HepG2 (cell line): Measurements from ENCODE around the gene ARHGAP31. TPM values are rescaled to one million over a fixed set of nuclear protein-coding genes. Genes with fewer than 3 reads are reported as not detected.

Experiments used
- ATAC-seq: fragments of 200-7000 bp; cut with Tn5 transposase; 3 replicates; pipeline ENCODE4 v1.9.1; 2020; ENCODE audit warnings: mild to moderate bottlenecking, moderate library complexity
- BruUV-seq: library from RNA; stranded (reverse); fragments of 400-500 nt; replicated peaks from 2 replicates; lab custom pipeline; 2021; lab: Mats Ljungman, UMichigan
- CTCF ChIA-PET: fragments of 300-600 bp; formaldehyde crosslinking; extraction: SDS; loops from one replicate; lab custom pipeline; 2021; ENCODE audit warnings: low total read pairs, inconsistent platforms, low intra/inter-chr PET ratio; lab: Yijun Ruan, JAX
- POLR2A ChIA-PET: fragments of 350-600 bp; sonication (Branson Sonifier 250); formaldehyde crosslinking; loops from one replicate; lab custom pipeline; 2020; ENCODE audit warnings: antibody characterized with exemption, inconsistent platforms; lab: Yijun Ruan, JAX
- DNase-seq: peaks from one replicate; pipeline ENCODE4 v3.0.0-alpha.2; 2015; ENCODE audit warnings: low spot score
- FAIRE-seq: peaks from 3 replicates; lab custom pipeline; 2011; peaks lifted over from hg19 to GRCh38; lab: Jason Lieb, UNC
- H2AFZ ChIP-seq: one replicate; pipeline ENCODE4 v1.6.1; 2011; ENCODE audit warnings: low read length, inconsistent platforms
- H3K27ac ChIP-seq: fragments of 300-600 bp; 3 replicates; pipeline ENCODE4 v1.8.0; 2011; ENCODE audit warnings: mixed run types, mild to moderate bottlenecking, mixed read lengths, low read length, inconsistent platforms; ENCODE audit not compliant: insufficient read depth; ENCODE audit errors: extremely low read length
- H3K27me3 ChIP-seq, 2 experiments: fragments of 200-600 bp in 1 of 2; 2 replicates in 1 of 2; 3 replicates in 1 of 2; pipeline versions ENCODE4 v1.6.0 to v1.8.0; 2011; ENCODE audit warnings: low read length in 2 of 2, mild to moderate bottlenecking in 2 of 2, moderate library complexity in 2 of 2, inconsistent platforms in 1 of 2; ENCODE audit not compliant: insufficient read depth in 2 of 2, control insufficient read depth in 1 of 2
- H3K36me3 ChIP-seq, 2 experiments: fragments of 200-600 bp in 1 of 2; replicated peaks in 1 of 2; 2 replicates in 1 of 2; 3 replicates in 1 of 2; pipeline versions ENCODE4 v1.5.1 to v1.8.0; 2011; ENCODE audit warnings: low read length in 2 of 2, inconsistent platforms in 1 of 2; ENCODE audit not compliant: insufficient read depth in 2 of 2, control insufficient read depth in 1 of 2
- H3K4me1 ChIP-seq: 2 replicates; pipeline ENCODE4 v1.5.1; 2012; ENCODE audit warnings: low read length, inconsistent platforms; ENCODE audit not compliant: insufficient read depth
- H3K4me2 ChIP-seq: 2 replicates; pipeline ENCODE4 v1.6.0; 2011; ENCODE audit warnings: low read depth, low read length, inconsistent platforms
- H3K4me3 ChIP-seq, 3 experiments: fragments of 200-600 bp in 1 of 3; sonication (generic), shearing (Covaris generic) in 1 of 3; replicated peaks in 1 of 3; 2 replicates each; pipeline ENCODE4 v1.5.1; 2011 to 2016; ENCODE audit warnings: low read length in 3 of 3, inconsistent platforms in 2 of 3, low read depth in 2 of 3, mild to moderate bottlenecking in 2 of 3, control low read depth in 1 of 3, mixed read lengths in 1 of 3; ENCODE audit not compliant: insufficient read depth in 1 of 3
- H3K79me2 ChIP-seq: one replicate; pipeline ENCODE4 v1.6.1; 2011; ENCODE audit warnings: low read length, inconsistent platforms; ENCODE audit not compliant: insufficient read depth
- H3K9ac ChIP-seq: 2 replicates; pipeline ENCODE4 v1.6.0; 2011; ENCODE audit warnings: mild to moderate bottlenecking, low read depth, low read length, inconsistent platforms; ENCODE audit not compliant: insufficient read depth
- H3K9me3 ChIP-seq: 2 replicates; pipeline ENCODE4 v1.5.1; 2012; ENCODE audit warnings: mild to moderate bottlenecking, low read length
- H4K20me1 ChIP-seq: 2 replicates; pipeline ENCODE4 v1.6.0; 2011; ENCODE audit warnings: inconsistent platforms, mild to moderate bottlenecking, low read length, moderate library complexity; ENCODE audit not compliant: insufficient read depth
- CBX5 ChIP-seq: sonication (generic); formaldehyde crosslinking; IDR thresholded peaks from 2 replicates; pipeline ENCODE4 v1.4.0; 2020; ENCODE audit warnings: missing genetic modification reagents, borderline replicate concordance
- JUND ChIP-seq: sonication (generic); formaldehyde crosslinking; IDR thresholded peaks from 2 replicates; pipeline ENCODE4 v1.8.0; 2022; ENCODE audit warnings: mild to moderate bottlenecking, missing genetic modification reagents
- RFXANK ChIP-seq: IDR thresholded peaks from 2 replicates; pipeline ENCODE4 v1.6.1; 2016
- SUZ12 ChIP-seq: fragments of 150-350 bp; IDR thresholded peaks from 2 replicates; pipeline ENCODE4 v1.6.1; 2014; ENCODE audit warnings: low read depth, low read length
- TSC22D2 ChIP-seq: sonication (generic); formaldehyde crosslinking; IDR thresholded peaks from 2 replicates; pipeline ENCODE4 v1.5.1; 2020; ENCODE audit warnings: missing genetic modification reagents, mild to moderate bottlenecking, borderline replicate concordance
- ZNF20 ChIP-seq: sonication (generic); formaldehyde crosslinking; IDR thresholded peaks from 2 replicates; pipeline ENCODE4 v1.4.0; 2020; ENCODE audit warnings: mild to moderate bottlenecking, moderate library complexity, missing genetic modification reagents
- ZNF34 ChIP-seq: sonication (generic); formaldehyde crosslinking; IDR thresholded peaks from 2 replicates; pipeline ENCODE4 v1.4.0; 2020; ENCODE audit warnings: mild to moderate bottlenecking, missing genetic modification reagents, borderline replicate concordance
- ZNF691 ChIP-seq: sonication (generic); formaldehyde crosslinking; IDR thresholded peaks from 2 replicates; pipeline ENCODE4 v1.4.0; 2020; ENCODE audit warnings: missing genetic modification reagents, low read depth, mild to moderate bottlenecking, borderline replicate concordance
- WGBS: methylation state at CpG from one replicate; pipeline ENCODE4 v1.1.6; 2017; ENCODE audit warnings: low lambda C conversion rate; 5-methylcytosine and 5-hydroxymethylcytosine counted together
- in situ Hi-C: cut with HindIII; loops from 2 replicates; pipeline ENCODE4 v1.10.0; 2017; ENCODE audit warnings: low pct_unique_long_range_greater_than_20kb; ENCODE audit not compliant: extremely low pct_ligation_motif_present
- intact Hi-C: fragments of 100-400 bp; cut with micrococcal nuclease; formaldehyde crosslinking; loops from one replicate; pipeline ENCODE4 v1.10.0; 2022; ENCODE audit not compliant: unreplicated experiment
- polyA plus RNA-seq, 8 experiments: library from polyadenylated mRNA; depleted of rRNA in 3 of 8; stranded (reverse) in 7 of 8; unstranded in 1 of 8; fragments of >200 nt; fragmentation: Illumina TruSeq in 4 of 8; extraction: Trizol in 4 of 8; gene quantifications; 2 replicates each; pipeline versions ENCODE4 v1.2.1 to v1.2.3, GENCODE V29; 2011 to 2016; ENCODE audit warnings: low read depth in 4 of 8, missing spikeins in 1 of 8, mixed read lengths in 1 of 8; ENCODE audit not compliant: insufficient read depth in 1 of 8
- total RNA-seq, 5 experiments: library from RNA; depleted of rRNA; stranded (reverse); fragments of >200 nt; fragmentation: Illumina TruSeq; extraction: Trizol; gene quantifications; 2 replicates each; pipeline ENCODE4 v1.2.3, GENCODE V29; 2016; ENCODE audit warnings: low read depth in 1 of 5
- TF ChIP-seq, protein P1 (sequence below): sonication (generic); formaldehyde crosslinking; IDR thresholded peaks from 2 replicates; pipeline ENCODE4 v1.9.0; 2021; ENCODE audit warnings: mild to moderate bottlenecking, missing genetic modification reagents

ARHGAP31 gene
- total and polyA plus RNA-seq, 2 of the 13 experiments (the other 11 are each of a cell fraction or from before 2014, with no cell fraction given) = not detected

GRCh38 chr3:119329551-119329950, 35.4 kb downstream of the ARHGAP31 start (continued):
- TF ChIP-seq ZNF691 (CRISPR knock-in tag) = no peak

GRCh38 chr3:119330181-119330580, 36.0 kb downstream of the ARHGAP31 start:
- H4K20me1 ChIP-seq = no peaks in the 10 kb centered on the region
- H3K4me2 ChIP-seq = no peak overlapping the region
- ChIA-PET CTCF (no interaction called here), POLR2A (no interaction called here)
- WGBS = 81% methylated on average over 3 of the region's 3 CpGs
- no peak overlapping the region for H3K9ac ChIP-seq
- H3K4me1 ChIP-seq = peaks cover 16% of the 10 kb centered on the region
- ATAC-seq (no peak), DNase-seq (no peak), FAIRE-seq (no peak)
- no peaks in the 10 kb centered on the region; a peak in 1 of 5 replicates for H3K27me3 ChIP-seq
- H3K79me2 ChIP-seq = no peaks in the 10 kb centered on the region
- H3K27ac ChIP-seq = no peak overlapping the region
- intact Hi-C loops (no loop called here), in situ Hi-C loops (no loop called here)
- H2AFZ ChIP-seq = no peak overlapping the region
- H3K4me3 ChIP-seq = no peak overlapping the region
- no peaks in the 10 kb centered on the region for H3K9me3 ChIP-seq
- no TSS peak for BruUV-seq
- TF ChIP-seq RFXANK (CRISPR knock-in tag) (no peak), TSC22D2 (CRISPR knock-in tag) (no peak), JUND (CRISPR knock-in tag) (no peak), CBX5 (no peak), ZNF20 (CRISPR knock-in tag) (no peak), SUZ12 (no peak), ZNF34 (CRISPR knock-in tag) (no peak)
- TF ChIP-seq, protein P1, sequence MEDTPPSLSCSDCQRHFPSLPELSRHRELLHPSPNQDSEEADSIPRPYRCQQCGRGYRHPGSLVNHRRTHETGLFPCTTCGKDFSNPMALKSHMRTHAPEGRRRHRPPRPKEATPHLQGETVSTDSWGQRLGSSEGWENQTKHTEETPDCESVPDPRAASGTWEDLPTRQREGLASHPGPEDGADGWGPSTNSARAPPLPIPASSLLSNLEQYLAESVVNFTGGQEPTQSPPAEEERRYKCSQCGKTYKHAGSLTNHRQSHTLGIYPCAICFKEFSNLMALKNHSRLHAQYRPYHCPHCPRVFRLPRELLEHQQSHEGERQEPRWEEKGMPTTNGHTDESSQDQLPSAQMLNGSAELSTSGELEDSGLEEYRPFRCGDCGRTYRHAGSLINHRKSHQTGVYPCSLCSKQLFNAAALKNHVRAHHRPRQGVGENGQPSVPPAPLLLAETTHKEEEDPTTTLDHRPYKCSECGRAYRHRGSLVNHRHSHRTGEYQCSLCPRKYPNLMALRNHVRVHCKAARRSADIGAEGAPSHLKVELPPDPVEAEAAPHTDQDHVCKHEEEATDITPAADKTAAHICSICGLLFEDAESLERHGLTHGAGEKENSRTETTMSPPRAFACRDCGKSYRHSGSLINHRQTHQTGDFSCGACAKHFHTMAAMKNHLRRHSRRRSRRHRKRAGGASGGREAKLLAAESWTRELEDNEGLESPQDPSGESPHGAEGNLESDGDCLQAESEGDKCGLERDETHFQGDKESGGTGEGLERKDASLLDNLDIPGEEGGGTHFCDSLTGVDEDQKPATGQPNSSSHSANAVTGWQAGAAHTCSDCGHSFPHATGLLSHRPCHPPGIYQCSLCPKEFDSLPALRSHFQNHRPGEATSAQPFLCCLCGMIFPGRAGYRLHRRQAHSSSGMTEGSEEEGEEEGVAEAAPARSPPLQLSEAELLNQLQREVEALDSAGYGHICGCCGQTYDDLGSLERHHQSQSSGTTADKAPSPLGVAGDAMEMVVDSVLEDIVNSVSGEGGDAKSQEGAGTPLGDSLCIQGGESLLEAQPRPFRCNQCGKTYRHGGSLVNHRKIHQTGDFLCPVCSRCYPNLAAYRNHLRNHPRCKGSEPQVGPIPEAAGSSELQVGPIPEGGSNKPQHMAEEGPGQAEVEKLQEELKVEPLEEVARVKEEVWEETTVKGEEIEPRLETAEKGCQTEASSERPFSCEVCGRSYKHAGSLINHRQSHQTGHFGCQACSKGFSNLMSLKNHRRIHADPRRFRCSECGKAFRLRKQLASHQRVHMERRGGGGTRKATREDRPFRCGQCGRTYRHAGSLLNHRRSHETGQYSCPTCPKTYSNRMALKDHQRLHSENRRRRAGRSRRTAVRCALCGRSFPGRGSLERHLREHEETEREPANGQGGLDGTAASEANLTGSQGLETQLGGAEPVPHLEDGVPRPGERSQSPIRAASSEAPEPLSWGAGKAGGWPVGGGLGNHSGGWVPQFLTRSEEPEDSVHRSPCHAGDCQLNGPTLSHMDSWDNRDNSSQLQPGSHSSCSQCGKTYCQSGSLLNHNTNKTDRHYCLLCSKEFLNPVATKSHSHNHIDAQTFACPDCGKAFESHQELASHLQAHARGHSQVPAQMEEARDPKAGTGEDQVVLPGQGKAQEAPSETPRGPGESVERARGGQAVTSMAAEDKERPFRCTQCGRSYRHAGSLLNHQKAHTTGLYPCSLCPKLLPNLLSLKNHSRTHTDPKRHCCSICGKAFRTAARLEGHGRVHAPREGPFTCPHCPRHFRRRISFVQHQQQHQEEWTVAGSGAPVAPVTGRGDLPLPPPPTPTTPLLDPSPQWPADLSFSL = no peak
- H3K36me3 ChIP-seq = no peaks in the 10 kb centered on the region
